Measurements from ENCODE around the gene CXCR6. TPM values are rescaled to one million over a fixed set of nuclear protein-coding genes. Genes with fewer than 3 reads are reported as not detected.

The CXCR6 gene
- total RNA-seq, 4 donors from 2014 or later: 0.44 to 1.6 (median 0.72) TPM; not detected in 1

DNA sequence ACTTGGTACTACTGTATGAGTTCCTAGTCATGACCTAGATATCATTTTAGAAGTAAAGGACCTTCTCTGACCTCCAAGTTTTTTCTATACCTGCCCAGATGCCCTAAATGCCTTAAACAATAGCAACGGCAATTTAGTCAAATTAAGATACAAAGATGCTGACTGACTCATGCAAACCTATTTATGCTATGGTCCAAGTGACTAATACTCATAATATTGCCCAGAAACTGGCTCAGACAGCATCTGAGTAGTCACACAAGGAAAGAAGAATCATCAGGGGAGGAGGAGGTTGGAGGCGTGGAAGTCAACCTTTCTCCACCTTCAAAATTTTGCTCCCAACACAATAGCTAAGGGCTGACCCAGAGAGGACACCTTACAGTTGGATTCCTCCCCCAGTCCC, 45.5 kb downstream of the CXCR6 start:
- 40 to 44% methylated on average over 2 of the region's 2 CpGs for WGBS, 2 donors
- intact Hi-C loops (cut with DNase I; ENCODE audit: low total_unique reads): no loop called here
- TF ChIP-seq, protein P1, sequence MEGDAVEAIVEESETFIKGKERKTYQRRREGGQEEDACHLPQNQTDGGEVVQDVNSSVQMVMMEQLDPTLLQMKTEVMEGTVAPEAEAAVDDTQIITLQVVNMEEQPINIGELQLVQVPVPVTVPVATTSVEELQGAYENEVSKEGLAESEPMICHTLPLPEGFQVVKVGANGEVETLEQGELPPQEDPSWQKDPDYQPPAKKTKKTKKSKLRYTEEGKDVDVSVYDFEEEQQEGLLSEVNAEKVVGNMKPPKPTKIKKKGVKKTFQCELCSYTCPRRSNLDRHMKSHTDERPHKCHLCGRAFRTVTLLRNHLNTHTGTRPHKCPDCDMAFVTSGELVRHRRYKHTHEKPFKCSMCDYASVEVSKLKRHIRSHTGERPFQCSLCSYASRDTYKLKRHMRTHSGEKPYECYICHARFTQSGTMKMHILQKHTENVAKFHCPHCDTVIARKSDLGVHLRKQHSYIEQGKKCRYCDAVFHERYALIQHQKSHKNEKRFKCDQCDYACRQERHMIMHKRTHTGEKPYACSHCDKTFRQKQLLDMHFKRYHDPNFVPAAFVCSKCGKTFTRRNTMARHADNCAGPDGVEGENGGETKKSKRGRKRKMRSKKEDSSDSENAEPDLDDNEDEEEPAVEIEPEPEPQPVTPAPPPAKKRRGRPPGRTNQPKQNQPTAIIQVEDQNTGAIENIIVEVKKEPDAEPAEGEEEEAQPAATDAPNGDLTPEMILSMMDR (IDR thresholded peaks at IDR 0.05): no peak
- TF ChIP-seq POLR2A (IDR thresholded peaks at IDR 0.05): no peak
- no peak for DNase-seq (ENCODE audit: low spot score in 2 of 2)
- H3K4me3 ChIP-seq (ENCODE audit: low read depth, poor library complexity, severe bottlenecking): no peak overlapping the region

- intact Hi-C loops (cut with DNase I; ENCODE audit: low total_unique reads): no loop called here
- TF ChIP-seq, protein P1 (IDR thresholded peaks at IDR 0.05): no peak
- no peak for TF ChIP-seq POLR2A (IDR thresholded peaks at IDR 0.05)
- 45 to 51% methylated on average over 3 of the region's 3 CpGs for WGBS, 2 donors
- no peak overlapping the region for H3K4me3 ChIP-seq (ENCODE audit: low read depth, poor library complexity, severe bottlenecking)
- DNase-seq (ENCODE audit: low spot score in 2 of 2): no peak
Observed at GRCh38 chr3:45990181-45990580, 46.9 kb downstream of the CXCR6 start.

DNA sequence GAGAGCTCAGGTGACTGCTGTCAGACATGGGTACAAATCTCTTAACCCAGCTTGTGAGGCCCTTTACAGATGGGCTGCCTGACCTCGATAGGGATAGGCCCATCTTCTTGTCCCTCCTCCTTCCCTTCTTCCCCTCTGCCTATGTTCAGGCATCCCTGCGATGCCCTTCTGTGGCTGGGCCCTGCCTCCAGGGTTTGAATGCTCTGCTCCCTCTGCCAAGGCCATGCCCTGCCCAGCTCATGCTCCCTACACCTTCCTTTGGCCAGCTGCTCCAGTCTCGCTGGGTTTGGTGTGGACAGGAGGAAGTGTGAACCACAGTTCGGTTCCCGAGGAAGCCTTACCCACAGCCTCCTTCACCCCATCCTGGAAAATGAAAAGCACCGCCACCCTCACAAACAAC, 48.1 kb downstream of the CXCR6 start:
- TF ChIP-seq, protein P1 (IDR thresholded peaks at IDR 0.05): no peak
- no peak for TF ChIP-seq POLR2A (IDR thresholded peaks at IDR 0.05)
- DNase-seq (ENCODE audit: low spot score in 2 of 2): no peak
- intact Hi-C loops (cut with DNase I; ENCODE audit: low total_unique reads): no loop called here
- 84 to 87% methylated on average over 6 of the region's 6 CpGs for WGBS, 2 donors
- no peak overlapping the region for H3K4me3 ChIP-seq (ENCODE audit: low read depth, poor library complexity, severe bottlenecking)

- no peak for TF ChIP-seq POLR2A (IDR thresholded peaks at IDR 0.05)
- TF ChIP-seq, protein P1 (IDR thresholded peaks at IDR 0.05): no peak
- DNase-seq (ENCODE audit: low spot score in 2 of 2): no peak
- H3K4me3 ChIP-seq (ENCODE audit: low read depth, poor library complexity, severe bottlenecking): no peak overlapping the region
- intact Hi-C loops (cut with DNase I; ENCODE audit: low total_unique reads): no loop called here
- 53 to 58% methylated on average over 2 of the region's 2 CpGs for WGBS, 2 donors
Observed at GRCh38 chr3:45992133-45992729, 49.0 kb downstream of the CXCR6 start.

DNA sequence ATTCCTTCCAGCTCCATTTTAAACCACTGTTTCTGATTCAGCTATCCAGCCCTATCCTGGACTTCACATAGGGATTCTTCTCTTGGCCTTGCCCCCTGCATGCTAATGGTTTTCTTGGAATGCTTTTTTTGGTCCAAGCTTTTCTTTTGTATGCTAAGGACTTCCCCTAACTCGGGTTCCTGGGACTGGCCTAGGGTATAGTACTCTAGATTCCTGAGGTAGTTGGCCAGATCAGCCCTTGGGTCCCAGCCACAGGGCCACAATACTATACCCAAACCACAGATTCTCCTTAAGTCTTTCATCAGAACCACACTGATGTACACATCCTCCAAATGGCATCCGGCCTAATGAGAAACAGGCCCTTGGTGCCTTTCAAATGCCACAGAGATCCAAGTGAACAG, 49.6 kb downstream of the CXCR6 start:
- intact Hi-C loops (cut with DNase I; ENCODE audit: low total_unique reads): no loop called here
- no peak overlapping the region for H3K4me3 ChIP-seq (ENCODE audit: low read depth, poor library complexity, severe bottlenecking)
- DNase-seq (ENCODE audit: low spot score in 2 of 2): no peak
- WGBS, 2 donors: 47 to 57% methylated on average over 2 of the region's 2 CpGs
- no peak for TF ChIP-seq POLR2A (IDR thresholded peaks at IDR 0.05)
- TF ChIP-seq, protein P1 (IDR thresholded peaks at IDR 0.05): no peak

Measured in lower leg skin (tissue), 4 donors.